HG03521 (cell line): ENCODE measurements around the gene LGR4.
A peak's percentile ranks its signal among the peaks of the same experiment; 100 is the strongest.

Source experiments
- ATAC-seq: cut with Tn5 transposase; IDR thresholded peaks from one replicate; pipeline ENCODE4 v1.9.1; 2021; ENCODE audit warnings: mild to moderate bottlenecking, moderate library complexity; ENCODE audit not compliant: unreplicated experiment

The LGR4 gene

GRCh38 chr11:27384227-27384626, 88.4 kb downstream of the LGR4 start:
- no peak for ATAC-seq

DNA sequence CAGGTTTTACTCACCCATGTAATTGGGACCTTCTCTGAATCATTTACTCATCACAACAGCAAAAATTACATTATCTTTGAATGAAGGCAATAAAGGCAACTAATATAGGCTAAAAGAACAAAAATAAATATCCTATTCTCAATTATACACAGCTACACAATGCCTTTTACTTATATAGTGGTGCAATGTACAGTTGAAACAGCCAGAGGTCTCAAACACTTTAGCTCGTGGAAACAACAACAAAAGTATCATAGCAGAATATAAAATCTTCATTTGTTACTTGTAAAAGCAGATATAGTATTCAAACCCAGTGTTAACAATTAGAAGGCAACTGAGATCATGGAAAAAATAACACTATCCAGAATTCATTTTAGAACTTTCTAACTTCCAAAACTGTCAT, 88.9 kb downstream of the LGR4 start:
- ATAC-seq = no peak

DNA sequence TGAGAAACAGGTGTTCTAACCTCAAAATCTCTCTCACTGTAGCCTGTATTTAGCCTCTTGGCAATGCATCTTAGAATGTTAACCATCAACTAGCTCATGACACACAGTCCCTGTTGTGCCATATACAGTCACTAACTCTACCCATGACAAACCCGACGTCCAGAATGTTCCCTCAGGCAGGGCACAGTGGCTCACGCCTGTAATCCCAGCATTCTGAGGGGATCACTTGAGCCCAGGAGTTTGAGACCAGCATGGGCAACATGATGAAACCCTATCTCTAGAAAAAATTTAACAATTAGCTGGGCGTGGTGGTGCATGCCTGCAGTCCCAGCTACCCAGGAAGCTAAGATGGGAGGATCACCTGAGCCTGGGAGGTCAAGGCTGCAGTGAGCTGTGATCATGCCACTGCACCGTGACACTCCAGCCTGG, 91.3 kb downstream of the LGR4 start:
- no peak for ATAC-seq

DNA sequence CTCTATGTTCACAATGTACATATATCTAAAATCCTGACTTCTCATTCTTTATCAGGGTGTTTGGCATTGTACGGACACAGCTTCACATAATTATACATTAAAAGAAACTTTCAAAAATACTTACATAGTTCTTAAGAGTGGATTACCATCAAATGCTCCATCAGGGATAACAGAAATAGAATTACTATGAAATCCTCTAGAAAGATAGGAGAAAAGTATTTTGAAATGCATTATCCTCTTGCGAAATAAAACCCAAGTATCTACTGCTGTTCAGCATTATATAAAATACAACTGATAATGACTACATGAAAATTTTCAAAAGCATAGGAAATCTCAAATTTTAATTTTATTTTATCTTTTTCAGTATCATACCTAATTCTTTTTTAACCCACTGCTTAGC, 91.8 kb downstream of the LGR4 start:
- ATAC-seq = no peak

DNA sequence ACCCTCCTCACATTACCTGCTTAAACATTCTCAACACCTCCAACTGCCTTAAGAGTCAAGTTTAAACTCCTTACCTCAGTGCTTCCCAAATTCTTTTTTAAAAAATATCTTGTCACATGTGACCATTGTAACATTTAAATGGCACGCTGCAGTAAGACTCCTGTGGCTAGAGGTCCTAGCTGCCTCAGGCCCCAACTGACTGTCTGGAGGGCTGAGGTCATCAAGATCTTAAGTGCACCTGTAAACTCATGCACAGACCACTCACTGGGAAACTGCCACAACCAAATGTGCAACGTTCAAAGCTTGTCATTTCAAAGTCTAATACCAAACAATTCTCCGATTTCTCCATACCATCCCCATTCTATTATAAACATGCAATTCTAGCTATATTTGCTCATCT, 93.1 kb downstream of the LGR4 start:
- no peak for ATAC-seq

DNA sequence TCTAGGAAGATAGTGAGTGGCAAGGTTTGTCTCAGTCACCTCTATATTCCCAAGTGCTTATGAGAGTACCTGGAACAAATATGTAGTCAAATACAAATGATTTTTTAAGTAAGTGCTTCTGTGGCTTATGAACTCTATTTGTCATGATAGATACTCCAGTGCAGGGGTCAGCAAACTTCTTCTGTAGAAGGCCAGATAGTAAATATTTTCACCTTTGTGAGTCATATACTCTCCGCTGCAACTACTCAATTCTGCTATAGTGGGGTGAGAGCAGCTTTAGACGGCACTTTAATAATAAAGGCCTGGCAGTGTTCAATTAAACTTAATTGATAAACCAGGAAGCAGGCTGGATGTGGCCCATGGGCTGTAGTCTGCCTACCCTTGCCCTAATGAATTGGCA, 97.2 kb downstream of the LGR4 start:
- ATAC-seq = no peak

- no peak for ATAC-seq
Observed at GRCh38 chr11:27373856-27374602, 98.6 kb downstream of the LGR4 start.

DNA sequence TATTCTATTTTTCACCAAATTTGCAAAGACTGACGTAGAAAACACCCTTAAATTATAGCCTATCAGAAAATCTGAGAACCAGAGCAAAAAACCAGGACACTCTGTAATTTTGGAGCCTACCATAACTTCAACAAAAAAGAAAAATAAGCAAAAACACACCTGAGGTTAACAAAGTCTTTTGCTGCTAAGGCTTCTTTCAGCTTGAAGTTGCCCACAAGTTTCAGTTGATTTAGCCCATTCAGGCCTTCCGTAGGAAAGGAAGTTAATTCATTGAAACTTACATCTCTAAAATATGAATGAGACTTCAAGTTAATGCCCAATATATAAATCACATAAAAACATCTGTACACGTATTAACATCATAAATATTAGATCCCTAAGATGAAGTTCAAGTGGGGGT, 99.2 kb downstream of the LGR4 start:
- no peak for ATAC-seq

DNA sequence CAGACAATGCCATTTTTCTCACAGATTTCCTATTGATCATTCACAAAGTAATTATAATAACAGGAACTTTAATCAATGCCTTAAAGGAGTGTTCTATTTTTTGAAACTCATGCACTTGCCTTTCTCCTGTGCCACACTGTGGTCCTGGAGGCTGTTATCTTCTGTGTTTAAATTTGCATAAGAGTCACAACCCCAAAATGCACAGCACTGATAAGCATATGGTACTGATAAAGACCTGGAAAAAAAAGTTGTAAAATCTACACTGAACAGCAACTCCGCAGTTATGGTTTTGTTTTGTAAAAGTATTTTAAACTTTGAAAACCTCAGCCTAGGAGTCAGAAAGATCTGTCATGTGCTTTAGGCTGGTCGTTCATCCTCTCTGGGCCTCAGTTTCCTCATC, 100.4 kb downstream of the LGR4 start:
- ATAC-seq = no peak

DNA sequence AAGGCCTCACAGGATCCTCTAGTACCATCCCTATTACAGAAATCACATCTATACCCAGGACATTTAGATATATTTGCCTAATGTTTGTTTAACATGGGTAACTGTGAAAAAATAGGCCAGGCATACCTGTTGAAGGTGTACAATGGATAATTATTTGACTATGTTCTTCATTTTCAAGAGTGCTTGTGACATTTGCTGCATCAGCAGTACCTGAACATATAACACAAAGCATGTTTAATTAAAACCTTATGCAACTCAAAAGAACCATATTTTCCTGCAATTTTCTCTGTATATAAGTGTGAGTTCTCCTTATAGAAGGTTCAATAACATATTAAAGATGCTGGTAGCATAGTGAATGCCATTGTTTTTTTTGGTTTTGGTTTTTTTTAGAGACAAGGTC, 101.1 kb downstream of the LGR4 start:
- ATAC-seq = no peak

DNA sequence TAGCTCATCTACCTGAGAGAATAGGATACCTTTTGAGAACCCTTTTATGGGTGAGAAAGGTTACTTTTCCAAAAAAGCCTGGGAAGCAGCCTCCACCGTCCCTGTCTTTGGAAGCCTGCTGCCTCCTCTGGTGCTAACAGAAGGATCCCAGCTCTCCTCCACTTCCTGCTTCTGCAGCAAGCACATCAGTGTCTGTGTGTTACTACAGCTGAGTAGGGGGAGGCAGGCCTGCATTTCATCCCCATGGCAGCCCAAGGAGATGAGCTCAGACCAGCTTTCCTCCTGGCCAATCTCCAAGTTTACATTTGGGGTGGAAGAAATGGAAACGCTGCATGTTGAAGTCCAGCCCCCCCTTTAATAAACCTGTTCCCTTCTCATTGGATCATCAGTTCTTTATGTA, 102.2 kb downstream of the LGR4 start:
- ATAC-seq = no peak

GRCh38 chr11:27367881-27368280, 104.7 kb downstream of the LGR4 start:
- no peak for ATAC-seq

DNA sequence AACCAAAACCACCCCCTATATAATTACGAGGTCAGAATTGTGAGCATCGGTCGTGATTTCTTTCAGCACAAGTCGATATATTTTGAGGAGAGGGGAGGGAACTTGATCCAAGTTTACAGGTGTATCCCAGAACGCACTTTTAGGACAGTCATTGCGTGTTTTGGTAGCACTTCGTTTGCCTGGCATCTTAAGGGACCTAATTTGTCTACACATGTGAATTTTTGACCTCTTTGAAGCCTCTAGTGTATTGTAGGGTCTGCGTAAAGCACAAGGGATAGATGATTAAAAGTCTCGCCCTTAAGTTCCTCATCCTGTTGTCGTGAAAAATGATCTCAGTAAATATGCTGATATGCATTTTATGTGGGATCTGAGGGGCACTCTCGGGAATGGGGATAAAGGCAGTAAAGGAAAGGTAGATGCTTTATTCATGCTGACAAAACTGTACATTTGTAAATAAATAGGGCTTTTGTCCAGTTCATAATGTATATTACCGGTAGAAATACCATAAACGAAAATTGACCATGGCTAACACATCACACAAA, 108.9 kb downstream of the LGR4 start:
- no peak for ATAC-seq

DNA sequence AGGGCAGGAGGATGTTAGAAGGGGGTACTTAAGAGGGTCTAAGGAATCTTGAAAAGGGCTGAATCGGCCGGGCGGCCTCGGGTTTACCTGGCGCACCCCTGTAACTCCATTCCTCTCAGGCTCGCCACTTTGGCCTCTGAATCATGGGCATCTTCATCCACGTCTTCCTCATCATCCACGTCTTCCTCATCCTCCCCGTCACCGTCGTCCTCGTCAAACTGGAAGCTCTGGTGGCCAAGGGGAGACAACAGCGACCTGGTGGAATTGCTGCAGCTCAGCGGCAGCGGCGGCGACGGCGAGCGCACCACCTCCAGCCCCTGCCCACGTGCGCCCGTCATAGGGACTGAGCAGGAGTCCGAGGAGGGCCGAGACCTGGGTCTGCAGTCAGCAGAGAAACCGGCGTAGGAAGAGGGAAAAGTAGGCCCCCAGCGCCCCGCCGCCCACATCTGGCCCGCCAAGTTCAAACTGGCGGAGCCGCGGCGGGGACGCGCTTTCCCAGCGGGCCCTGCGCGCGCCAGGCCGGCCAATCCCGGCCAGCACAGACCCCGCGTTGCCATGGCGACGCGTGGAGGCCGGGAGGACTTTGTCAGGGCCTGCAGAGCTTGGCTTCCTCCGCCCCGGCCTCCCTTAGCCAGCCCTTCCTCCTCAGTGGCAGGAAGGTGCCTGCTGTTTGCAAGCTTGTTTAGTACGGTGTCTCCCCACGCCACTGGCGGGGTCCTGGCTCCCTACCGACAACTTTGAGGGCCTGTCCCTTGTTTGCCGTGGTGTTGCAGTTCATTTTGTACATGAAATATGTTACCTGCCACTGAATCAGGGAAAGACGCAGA, 109.6 kb downstream of the LGR4 start, which contains the start of gene CCDC34:
Gene CCDC34 (minus strand): TSS at position 467 of the 827 bp plus-strand sequence. CDS start 21 bp downstream, at position 446.
- ATAC-seq = peak; percentile 99

- ATAC-seq = no peak
Observed at GRCh38 chr11:27361649-27362431, 110.8 kb downstream of the LGR4 start.

DNA sequence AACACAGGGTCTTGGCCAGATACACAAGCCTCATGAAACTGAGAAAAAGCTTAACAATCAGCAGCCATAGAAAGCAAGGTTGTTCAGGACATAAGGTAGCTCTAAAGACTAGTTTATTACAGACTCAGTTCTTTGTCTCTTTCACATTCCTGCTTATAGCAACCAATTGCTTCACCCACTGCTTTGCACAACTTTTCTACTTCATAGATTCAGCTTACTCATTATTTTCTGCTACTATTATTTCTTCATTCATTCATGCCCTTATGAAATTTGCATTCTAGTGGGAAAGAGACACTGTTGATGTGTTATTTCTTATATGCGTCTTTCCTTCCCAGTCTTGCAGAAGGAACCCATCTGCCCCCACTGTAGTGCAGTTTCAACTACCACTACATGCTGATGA, 114.3 kb downstream of the LGR4 start:
- ATAC-seq = no peak

DNA sequence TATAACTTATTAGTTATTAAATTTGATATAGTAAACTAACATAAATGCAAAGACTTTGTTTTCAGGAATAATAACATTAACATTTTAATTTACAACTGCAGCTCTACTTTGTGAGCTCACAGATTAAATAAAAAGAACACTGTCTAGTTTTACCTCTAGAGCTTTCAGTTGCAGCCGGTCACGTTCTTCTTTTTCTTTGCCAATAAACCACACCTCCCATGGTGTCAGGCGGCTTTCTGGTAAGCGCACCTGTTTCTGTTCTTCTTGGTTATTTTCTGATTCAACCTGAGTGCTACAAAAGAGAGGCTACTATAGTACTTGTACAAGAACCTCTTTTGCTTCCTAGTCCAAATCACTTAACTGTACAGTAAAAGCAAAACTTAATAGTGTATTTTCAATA, 115.3 kb downstream of the LGR4 start:
- ATAC-seq = no peak

DNA sequence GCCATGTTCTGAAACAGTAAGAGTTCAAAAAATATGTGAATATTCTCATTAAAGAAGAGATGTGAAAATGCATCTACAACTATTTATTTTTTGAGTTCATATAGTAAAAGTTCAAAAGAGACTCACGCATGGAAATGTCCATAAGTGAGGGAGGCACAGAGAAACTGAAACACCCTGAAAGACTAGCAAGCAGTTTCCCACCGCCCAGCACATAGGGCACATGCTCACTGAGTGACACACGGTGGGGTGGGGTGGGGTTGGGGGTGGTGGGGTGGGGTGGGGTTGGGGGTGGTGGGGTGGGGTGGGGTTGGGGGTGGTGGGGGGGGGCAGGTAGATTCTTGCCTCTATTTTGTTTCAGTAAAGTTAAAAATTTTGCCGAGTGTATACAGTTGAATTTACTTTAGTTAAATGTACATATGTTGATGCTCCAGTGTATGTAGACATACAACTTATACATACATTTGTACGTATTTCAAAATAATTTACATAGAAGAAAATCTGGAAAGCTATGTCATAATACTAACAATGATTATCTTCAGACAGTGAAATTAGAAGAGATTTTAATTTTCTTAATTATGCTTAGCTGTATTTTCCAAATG, 115.9 kb downstream of the LGR4 start:
- ATAC-seq = no peak

DNA sequence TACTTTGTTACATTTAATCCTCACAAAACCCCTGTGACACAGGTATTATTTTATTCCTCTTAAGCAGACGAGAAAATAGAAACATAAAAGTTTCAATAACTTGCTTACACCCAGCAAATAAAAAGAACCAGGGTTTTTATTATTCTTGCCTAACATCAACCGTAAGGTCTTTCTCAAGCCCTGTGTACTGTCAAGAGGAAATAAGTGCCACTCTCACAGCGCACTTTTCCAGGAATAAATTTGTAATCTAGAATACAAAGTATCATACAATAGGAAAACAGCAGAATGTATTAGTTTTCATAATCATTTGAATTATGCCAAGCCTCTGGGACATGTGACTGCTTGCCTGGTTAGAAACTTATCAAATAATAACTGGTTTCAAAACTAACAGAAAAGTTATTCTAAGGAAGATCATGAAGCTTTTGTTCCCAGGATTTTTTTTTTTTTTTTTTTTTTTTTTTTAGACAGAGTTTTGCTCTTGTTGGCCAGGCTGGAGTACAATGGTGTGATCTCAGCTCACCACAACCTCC, 117.0 kb downstream of the LGR4 start:
- no peak for ATAC-seq

DNA sequence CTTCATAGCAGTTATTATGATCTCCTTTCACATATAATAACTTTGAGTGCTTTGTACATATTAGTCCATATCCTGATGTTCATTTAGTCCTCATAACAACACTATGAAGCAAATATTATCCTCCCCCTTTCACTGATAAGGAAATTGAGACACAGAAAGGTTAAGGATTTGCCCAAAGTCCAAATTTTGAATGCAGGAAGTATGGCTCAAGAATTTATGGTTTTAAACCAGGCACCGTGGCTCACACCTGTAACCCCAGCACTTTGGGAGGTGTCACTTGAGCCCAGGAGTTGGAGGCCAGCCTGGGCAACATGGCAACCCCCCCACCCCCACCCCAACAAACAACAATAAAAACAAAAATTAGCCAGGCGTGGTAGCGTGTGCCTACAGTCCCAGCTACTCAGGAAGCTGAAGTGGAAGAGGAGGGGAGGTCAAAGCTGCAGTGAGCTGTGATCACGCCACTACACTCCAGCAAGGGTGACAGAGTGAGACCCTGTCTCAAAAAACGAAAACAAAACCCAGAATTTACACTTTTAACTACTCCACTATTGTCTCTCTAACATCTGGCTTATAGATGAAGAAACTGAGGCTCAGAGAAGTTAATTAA, 118.1 kb downstream of the LGR4 start:
- no peak for ATAC-seq
